Stimulated activated CD4-positive, alpha-beta T cell treated with anti-CD3 and anti-CD28 coated beads, Interleukin-2, amount 100 ng/mL, for 48 hours (primary cell): ENCODE results near the gene LYPD6B.
"Not testable (repeated sequence)": the region's sequence is repeated elsewhere in the genome, so short reads cannot be mapped to it uniquely, and the experiment has no call there.

Source experiments
- DNase-seq, 2 donors: peaks; one replicate each; pipeline ENCODE4 v3.0.0-alpha.2; 2020

Gene LYPD6B

GRCh38 chr2:149221898-149222297 lies 183.4 kb downstream of the LYPD6B start:
- DNase-seq, result no peak

DNA sequence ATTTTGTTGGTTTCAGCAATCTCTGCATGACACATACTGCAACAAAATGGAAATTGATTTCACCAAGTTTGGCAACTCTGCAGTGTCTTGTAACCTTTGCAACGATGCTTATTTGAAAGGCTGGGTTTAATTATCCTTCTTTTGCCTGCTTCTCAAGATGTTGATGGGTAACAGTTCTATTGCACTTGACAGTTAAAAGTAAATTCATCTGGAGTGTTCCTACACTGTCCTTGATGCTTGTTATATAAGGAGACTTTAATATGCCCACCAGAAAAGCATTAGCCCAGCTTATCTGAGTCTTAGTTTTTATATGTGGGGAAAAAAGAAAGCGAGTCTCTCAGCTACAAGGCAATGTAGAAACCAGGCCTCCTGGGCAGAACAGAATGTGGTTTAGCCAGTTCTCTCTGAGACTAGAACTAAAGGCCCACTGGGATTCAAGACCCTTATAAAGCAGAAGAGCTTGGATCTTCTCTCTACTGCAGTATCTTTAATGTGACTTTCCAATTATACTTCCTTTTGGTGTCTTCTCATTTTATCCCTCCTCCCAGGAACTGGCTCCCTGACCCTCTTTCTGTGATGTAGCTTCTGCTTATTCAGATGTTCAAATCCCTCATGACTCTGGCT lies 185.1 kb downstream of the LYPD6B start:
- DNase-seq, result no peak

- no peak for DNase-seq
Measured at GRCh38 chr2:149224543-149224942, 186.0 kb downstream of the LYPD6B start.

DNA sequence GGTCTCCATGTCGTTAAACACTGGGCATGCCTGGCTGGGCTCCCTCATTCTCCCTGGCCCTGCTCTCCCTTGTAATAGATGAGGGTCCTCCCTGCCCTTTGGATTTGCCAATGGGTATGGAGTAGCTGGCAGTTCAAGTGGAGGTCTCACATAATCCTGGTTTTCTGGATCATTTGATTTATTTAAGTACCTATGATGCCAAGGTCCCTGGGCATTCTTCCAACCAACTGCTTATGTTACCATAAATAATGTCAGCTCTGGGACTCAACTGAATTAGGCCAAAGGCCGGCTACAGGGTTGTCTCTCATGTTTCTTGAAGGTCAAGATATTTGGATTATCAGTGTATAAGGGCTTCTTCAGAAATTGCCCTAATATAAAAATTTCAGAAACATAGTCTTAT lies 186.9 kb downstream of the LYPD6B start:
- no peak for DNase-seq

DNA sequence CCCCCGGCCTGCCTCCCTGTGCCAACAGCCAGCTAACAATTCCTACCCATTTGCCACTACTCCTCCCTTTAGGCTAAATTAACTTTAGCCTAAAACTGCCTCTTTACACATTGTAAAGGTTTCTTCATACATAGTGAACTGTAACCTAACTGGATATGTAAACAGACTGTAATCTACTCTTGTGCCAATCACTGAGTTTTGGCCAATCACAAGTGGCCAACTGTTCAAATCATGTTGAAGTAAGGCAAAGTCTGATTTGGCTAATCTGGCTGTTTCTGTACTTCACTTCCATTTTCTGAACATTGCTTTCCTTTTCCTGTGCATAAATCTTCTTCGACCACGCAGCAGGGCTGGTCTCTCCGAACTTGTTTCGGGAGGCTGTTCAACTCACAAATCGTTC lies 188.3 kb downstream of the LYPD6B start:
- DNase-seq, result no peak

DNA sequence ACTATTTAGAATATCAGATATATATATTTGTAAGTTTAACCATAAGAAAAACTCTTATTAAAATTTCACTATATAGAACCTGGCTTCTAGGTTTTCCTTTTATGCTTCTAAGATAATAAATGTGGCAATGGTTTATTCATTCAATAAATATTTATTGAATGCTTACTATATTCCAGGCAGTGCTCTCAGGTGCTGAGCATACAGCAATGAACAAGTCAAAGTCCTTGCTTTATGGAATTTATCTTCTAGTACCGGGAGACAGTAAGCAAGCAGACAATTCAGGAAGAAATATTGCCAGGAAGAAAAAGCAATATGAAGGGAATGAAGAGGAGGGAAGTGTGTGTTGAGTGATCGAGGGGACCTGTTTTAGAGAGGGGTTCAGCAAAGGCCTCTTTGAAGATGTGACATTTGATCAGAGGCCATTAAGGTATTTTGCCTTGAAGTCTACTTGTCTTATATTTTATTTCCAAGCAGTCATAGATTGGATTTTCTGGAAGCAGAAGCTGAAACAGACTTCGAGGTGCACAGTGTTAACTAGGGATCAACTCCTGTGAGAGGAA lies 197.4 kb downstream of the LYPD6B start:
- DNase-seq, result no peak

GRCh38 chr2:149236410-149236809 lies 197.9 kb downstream of the LYPD6B start:
- no peak for DNase-seq

DNA sequence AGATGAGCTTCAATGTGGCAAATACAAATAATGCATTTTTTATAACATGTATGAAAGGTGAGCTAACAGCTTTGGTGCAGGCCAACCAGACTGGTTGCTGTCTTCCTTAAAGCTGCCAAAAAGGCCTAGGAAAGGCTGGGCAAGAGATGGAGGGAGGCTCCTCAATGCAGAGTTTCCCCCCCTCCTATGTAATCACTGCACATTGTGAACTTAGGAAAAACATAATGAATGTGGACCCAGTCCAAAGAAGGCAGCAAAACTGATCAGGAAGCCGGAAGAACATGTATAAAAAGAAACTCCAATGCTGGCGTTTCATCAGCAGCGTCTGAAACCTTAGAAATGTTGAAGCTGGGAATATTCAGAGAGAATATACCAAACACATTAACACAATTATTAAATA lies 207.7 kb downstream of the LYPD6B start:
- no peak for DNase-seq

DNA sequence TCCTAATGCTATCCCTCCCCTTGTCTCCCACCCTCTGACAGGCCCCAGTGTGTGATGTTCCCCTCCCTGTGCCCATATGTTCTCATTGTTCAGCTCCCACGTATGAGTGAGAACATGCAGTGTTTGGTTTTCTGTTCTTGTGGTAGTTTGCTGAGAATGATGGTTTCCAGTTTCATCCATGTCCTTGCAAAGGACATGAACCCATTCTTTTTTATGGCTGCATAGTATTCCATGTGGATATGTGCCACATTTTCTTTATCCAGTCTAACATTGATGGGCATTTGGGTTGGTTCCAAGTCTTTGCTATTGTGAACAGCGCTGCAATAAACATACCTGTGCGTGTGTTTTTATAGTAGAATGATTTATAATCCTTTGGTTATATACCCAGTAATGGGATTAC lies 212.9 kb downstream of the LYPD6B start:
- not testable (repeated sequence) for DNase-seq

DNA sequence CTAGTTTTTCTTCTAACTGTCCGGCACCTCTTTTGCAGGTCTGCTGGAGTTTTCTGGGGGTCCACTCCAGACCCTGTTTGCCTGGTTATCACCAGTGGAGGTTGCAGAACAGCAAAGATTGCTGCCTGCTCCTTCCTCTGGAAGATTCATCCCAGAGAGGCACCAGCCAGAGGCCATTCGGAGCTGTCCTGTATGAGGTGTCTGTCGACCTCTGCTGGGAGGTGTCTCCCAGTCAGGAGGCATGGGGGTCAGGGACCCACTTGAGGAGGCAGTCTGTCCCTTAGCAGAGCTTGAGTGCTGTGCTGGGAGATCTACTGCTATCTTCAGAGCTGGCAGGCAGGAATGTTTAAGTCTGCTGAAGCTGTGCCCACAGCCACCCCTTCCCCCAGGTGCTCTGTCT lies 218.4 kb downstream of the LYPD6B start:
- not testable (repeated sequence) for DNase-seq

DNA sequence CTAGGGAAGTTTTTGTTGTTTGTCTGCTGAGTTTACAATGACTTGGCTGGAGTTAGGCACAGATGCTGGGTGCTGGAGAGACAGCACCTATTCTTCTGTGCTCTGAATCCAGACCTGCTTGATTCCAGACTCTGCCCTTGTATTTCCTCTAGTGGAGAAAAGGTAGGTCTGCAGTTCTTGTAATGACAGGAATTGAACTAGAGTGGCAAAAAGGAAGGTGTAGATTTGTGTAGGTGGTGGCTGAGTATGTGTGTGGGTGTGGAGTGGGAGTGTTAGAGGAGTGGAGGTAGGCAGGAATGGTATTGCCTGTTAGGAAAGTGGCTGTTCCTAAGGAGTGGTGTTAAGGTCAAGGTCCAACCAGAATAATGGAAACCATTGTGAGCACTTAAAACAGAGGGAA lies 220.0 kb downstream of the LYPD6B start:
- DNase-seq, result no peak

GRCh38 chr2:149259136-149259535 lies 220.6 kb downstream of the LYPD6B start:
- no peak for DNase-seq

DNA sequence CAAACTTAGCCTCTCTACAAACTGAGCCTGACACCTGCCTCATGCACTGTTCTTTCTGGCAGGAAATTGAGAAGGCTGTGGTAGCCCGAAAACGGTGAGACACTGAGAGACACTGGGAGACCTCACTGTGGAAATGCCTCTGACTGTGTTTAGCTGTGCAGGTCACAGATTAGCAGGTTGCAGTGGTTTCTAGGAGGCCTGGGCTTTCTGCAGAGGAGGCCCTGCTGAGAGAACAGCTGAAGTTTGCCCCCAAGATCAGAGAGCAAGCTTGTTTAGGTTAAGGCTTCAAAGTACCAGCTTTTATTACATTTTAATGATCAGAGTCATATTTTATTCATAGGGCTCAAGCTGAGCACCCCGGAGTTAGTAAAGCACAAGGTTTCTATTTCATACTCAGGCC lies 223.2 kb downstream of the LYPD6B start:
- DNase-seq, result no peak
